Stimulated activated CD4-positive, alpha-beta T cell treated with anti-CD3 and anti-CD28 coated beads, Interleukin-1b, Interleukin-23, amount 100 ng/mL, for 48 hours (primary cell): ENCODE measurements around the gene LACTB.

ENCODE experiments used
- DNase-seq: peaks from one replicate; pipeline ENCODE4 v3.0.0-alpha.2; 2020

The LACTB gene

DNA sequence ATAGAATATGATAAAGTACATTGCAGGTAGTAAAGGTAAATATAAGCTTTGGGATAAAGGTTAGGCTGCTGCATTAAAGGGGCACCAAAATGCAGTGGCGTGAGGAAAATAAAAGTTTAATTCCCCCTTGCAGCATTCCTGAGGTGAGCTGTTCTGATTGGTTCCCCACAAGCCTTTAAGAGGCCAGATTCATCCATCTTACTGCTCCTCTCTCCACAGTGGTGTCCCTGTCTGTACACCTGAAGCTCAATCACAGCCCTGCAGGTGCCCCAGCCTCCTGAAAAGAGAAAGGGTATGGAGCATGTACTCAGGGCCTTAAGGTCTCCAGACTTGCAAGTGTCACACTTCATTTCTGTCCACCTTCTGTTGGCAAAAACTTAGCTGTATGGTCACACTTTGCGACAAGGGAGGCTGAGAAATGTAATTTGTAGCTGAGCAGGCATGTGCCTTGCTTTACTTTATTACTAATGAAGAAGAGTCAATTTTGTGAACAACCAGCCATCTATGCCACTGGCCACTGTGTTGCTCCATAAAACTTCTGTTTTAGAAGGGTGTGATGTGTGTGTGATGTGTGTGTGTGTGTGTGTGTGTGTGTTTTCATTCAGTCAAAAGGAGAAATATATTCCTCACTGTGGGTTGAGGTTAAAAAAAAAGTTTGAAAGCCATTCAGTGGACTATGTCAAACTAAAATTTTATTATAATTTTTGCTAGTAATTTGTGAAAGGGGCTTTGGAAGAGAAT lies 12.8 kb downstream of the LACTB start:
- no peak for DNase-seq

- DNase-seq: no peak
Measured at GRCh38 chr15:63135281-63135680, 13.6 kb downstream of the LACTB start.

DNA sequence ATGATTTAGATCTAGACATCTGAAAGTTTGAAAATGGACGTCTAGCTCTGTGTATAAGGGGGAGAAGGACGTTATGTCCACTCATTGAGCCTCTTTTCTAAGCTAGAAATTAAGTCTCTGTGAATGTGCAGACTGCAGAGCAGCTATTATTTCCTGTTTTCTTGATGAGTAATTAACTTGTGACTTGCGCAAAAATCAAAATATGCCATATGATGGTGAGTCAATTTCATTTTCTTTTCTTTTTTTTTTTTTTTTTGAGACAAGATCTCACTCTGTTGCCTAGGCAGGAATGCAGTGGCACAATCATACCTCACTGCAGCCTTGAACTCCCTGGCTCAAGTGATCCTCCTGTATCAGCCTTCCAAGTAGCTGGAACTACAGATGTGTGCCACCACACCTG lies 14.1 kb downstream of the LACTB start:
- DNase-seq: no peak

GRCh38 chr15:63136742-63137141 lies 15.1 kb downstream of the LACTB start:
- DNase-seq: no peak

- no peak for DNase-seq
Measured at GRCh38 chr15:63140936-63141335, 19.3 kb downstream of the LACTB start.

GRCh38 chr15:63145426-63145825 lies 23.8 kb downstream of the LACTB start:
- DNase-seq: no peak

DNA sequence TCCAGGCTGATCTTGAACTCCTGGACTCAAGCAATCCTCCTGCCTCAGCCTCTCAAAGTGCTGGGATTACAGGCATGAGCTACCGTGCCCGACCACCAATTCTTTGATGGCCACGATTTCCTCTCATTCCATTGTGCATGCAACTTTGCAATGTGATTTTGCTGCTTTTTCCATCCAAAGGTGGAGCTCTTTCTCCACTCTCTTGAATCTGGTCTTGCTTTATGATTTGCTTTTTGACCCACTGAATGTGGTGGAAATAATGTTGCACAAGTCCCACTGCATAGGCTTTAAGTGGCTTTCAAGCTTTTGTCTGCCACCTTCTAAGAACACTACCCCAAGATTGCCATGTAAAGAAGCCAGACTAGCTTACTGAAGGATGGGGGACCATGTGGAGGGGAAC lies 25.0 kb downstream of the LACTB start:
- DNase-seq: no peak

- DNase-seq: no peak
Measured at GRCh38 chr15:63151665-63152064, 30.0 kb downstream of the LACTB start.

GRCh38 chr15:63155486-63155885 lies 33.8 kb downstream of the LACTB start:
- DNase-seq: no peak

- no peak for DNase-seq
Measured at GRCh38 chr15:63156086-63156710, 34.5 kb downstream of the LACTB start.

GRCh38 chr15:63156755-63157117 lies 35.1 kb downstream of the LACTB start:
- peak; percentile 9 for DNase-seq

DNA sequence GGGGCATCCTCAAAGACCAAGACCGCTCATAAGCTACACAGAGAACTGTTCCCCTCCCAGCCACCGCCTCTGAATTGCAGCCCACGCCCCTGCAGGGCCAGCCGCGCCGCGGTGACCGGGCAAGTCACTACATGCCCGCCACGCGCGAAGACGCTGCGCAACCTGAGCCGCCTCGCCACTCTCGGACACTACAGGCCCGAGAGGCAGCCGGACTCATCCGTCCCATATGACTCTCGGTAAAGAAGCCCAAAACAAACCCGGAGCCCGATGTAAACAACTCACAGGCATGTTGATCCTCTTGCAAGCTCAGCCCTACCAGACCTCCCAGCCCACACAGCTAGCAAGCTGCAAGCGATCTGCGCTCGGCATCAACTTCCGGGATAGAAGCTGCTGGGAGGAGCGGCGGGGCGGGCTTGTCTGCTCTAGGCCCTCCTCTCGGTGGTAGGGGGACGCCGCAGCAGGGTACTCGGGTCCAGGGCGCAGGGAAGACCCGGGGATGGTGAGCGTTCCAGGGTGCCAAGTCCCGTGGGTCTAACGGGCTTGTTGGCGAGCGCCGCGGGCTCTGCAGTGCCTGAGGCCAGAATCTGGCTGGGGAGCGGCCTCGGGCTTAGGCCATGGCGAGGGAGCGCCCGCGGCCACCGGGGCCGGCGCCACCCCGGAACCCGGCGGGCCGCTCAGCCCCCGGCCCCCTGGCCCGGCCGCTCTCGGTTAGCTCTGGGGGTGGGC lies 35.6 kb downstream of the LACTB start, which contains the start of gene RPS27L:
Gene RPS27L, minus strand, starts transcription at position 360 of the 726 bp plus-strand sequence. Its CDS starts 72 bp downstream, at position 288.
- peak; percentile 88 for DNase-seq

DNA sequence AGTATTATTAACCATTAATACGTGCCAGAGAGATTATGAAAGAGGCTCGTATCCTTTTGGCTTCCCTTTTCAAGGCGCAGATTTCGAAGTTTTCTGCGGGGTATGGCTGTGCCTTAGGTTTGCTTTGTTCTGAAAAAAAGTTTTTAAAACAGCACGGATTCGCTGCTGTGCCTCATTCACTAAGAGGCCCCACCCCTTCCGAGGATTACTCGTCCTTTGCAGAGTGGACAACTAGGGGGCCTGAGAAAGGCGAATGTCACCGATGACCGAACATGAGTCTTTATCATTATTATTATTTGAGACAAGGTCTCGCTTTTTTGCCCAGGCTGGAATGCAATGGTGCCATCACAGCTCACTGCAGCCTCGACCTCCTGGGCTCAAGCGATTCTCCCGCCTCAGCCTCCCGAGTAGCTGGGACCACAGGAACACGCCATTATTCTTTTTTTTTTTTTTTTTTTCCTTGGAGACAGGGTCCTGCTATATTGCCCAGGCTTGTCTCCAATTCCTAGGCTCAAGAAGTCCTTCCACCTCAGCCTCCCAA lies 36.3 kb downstream of the LACTB start:
- DNase-seq: no peak

- DNase-seq: no peak
Measured at GRCh38 chr15:63160638-63161037, 39.0 kb downstream of the LACTB start.

DNA sequence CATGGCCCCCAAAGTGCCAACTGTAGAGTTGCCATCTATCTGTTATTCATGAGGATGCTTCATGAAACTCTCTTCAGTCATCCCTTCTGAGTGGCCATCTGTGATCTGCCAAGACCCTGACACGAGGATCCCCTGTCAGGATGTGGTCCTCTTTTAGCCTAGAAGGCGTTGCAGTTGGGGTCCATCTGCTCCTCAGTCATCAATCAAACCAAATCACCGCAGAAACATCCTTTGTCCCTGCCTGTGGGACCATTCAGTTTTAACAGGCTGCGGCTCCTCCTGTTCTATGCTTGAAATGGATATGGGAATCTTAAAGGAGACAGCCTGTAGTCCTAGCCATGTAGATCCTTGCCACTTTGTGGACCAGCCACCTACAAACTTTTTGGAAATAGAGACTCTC lies 41.6 kb downstream of the LACTB start:
- no peak for DNase-seq

DNA sequence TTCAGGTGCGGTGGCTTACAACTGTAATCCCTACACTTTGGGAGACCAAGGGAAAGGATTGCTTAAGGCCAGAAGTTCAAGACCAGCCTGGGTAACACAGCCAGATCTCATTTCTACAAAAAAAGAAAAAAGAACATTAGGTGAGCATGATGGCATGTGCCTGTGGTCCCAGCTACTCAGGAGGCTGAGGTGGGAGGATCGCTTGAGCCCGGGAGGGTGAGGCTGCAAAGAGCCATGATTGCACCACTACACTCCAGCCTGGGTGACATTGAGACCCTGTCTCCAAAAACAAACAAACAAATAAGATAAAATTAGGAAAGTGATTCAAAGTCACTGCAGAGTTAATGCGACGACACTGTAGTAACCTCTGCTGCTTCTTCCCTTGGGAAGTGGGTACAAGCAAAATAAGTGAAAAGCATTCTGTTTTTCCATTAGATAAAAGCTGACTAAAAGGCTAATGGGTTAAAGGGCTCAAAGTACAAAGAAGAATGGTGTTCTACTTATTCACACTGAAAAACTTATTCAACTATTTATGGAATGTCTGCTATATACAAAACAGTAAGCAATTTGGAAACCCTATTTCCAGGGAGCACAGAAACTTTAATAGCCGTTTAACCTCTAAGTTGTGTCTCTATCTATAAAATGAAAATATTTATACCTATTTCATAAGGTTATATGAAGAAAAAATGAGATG lies 43.7 kb downstream of the LACTB start:
- DNase-seq: no peak

DNA sequence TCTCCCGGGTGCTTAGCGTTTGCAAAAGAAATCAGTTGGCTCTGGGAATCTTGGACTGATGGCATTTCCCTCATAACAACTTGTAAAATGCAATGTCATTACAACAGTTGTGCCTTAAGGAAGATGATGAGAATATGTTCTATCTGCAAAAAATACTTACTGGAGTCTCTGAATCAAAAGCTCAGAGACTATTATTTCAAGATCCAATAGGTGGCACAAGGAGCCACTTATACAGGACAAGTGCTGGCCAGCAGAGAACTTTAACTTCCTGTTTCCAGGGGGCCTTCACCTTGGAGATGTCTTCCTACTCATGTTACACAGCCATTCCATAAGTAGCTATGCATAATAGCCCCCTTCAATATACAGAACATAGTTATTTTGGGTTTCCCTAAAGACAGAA lies 44.6 kb downstream of the LACTB start:
- DNase-seq: no peak

- no peak for DNase-seq
Measured at GRCh38 chr15:63169788-63170187, 48.1 kb downstream of the LACTB start.

- DNase-seq: no peak
Measured at GRCh38 chr15:63172376-63172775, 50.7 kb downstream of the LACTB start.

- DNase-seq: no peak
Measured at GRCh38 chr15:63172851-63173451, 51.3 kb downstream of the LACTB start.

DNA sequence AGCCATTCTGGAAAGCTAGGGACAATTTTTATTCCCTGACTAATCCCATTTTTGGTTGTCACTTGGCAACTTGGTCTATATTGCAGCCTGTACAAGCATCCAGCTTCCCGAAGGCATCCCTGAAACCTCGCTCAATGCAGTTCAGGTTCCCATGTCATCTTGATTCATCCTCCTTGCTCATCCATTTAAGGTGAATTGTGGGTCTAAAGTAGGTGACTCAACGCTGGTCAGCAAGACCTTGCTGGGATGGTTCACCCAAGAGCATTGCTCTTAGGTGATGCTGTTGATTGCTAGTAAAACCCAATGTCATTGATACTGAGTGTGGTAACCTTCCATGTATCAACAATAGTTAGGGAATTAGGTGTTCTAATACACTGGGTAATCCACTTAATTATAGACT lies 54.6 kb downstream of the LACTB start:
- DNase-seq: no peak

- DNase-seq: no peak
Measured at GRCh38 chr15:63178034-63178433, 56.4 kb downstream of the LACTB start.

DNA sequence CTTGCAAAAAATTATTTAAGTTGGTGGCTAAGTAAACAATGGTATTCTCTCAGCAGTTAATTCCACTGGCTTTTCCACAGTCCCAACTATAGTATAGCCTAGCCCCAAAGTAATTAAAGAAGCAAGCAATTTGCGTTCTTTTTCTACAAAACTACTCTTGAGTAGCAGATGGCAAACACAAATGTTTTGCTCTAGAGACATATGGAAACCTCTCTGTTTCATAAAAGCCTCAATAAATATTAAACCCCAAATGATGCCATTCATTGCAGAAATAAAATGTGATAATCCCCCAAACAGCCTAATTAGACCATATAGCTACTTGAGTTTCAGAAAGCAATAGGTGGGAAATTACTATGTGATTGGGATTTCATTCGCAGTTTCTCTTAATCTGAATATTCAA lies 59.1 kb downstream of the LACTB start:
- DNase-seq: no peak
